HG03460 (cell line): ENCODE data around the gene ROR2.

ENCODE experiments used
- ATAC-seq: cut with Tn5 transposase; IDR thresholded peaks from one replicate; pipeline ENCODE4 v1.9.1; 2021; ENCODE audit not compliant: unreplicated experiment

ROR2 gene

DNA sequence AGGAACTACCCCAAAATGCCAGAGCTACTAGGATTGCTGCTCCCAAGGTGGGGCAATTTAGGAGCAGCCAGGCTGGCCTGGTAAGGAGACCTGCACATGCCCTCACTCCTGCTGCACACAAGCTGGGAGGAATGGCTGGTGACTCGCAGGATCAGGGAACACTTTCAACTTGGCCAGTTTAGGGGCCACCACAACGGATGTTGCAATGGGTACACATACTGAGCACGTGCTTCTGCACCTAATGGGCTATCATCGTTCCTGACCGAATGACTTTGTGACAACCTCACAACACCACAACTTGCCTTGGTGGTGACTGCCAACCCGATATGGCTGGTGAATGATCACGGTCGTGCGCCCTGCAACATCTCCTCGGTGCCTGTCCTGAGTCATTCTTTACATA is 172.0 kb downstream of the ROR2 start:
- ATAC-seq = no peak

- no peak for ATAC-seq
These were observed 172.7 kb downstream of the ROR2 start for GRCh38 chr9:91777292-91777830.

GRCh38 chr9:91776409-91777291 is 173.4 kb downstream of the ROR2 start:
- ATAC-seq = no peak

DNA sequence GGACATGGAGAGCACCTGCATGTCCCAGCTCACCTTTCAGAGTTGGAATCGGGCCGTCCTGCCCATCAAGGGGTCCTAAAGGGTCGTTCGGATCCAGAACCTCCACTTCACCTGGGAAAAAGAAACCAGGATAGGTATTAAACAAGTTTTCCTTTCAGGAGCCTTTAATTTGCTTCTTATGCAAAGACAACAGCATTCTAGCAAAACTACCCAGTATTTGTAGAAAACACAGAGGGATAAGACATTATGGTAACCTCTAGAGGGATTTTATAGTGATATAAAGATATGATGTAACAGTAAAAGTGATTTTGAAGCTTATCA is 174.4 kb downstream of the ROR2 start:
- no peak for ATAC-seq

DNA sequence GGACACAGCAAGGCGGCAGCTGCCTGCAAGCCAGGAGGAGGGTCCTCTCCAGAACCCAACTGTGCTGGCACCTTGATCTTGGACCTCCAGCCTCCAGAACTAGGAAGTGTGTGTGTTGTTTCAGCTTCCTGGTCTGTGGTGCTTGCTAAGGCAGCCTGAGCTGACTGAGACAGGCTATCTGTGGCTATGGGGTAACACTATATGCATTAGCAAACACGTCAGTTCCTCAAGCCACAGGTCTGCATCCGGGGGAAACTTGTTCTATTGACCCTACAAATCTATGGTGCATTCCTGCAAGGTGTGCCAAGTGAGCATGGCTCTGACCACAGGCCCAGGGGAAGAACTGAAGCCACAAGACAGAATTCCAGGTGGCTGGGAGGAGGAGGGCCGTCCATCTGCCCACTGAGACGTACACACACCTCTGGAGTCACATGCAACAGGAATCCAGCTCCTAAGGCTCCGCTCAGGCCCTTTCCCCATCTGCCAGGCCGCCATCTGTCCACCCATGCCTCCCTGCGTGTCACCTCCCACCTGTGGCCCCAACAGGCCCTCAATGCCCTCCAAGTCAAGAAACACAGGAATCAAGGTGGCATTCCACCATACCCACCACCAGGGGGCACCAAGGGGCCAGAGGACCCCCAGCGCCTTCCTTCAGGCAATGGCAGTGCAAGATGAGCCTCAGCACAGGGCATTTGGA is 174.9 kb downstream of the ROR2 start:
- no peak for ATAC-seq

GRCh38 chr9:91773156-91773555 is 176.9 kb downstream of the ROR2 start:
- ATAC-seq = no peak

GRCh38 chr9:91771864-91772263 is 178.2 kb downstream of the ROR2 start:
- ATAC-seq = no peak

DNA sequence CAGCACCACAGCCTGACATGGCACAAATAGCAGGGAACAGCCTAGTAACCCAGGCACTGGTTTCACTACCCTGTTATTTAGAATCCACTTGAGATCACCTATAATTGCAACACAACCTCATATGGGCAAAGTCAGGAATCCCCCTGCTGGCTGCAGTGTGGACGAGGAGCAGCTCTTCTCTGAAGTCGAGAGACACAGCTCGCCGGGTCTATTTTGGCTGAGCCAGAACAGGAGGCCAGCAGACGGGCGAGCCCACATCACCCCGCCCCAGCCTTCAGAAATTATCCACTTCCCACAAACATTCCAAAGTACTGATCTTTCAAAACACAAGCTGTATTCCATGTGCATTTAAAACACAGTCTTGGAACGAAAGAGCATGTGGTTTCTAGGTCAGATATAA is 179.0 kb downstream of the ROR2 start:
- ATAC-seq = no peak

- no peak for ATAC-seq
These were observed 179.8 kb downstream of the ROR2 start for GRCh38 chr9:91770229-91770628.

DNA sequence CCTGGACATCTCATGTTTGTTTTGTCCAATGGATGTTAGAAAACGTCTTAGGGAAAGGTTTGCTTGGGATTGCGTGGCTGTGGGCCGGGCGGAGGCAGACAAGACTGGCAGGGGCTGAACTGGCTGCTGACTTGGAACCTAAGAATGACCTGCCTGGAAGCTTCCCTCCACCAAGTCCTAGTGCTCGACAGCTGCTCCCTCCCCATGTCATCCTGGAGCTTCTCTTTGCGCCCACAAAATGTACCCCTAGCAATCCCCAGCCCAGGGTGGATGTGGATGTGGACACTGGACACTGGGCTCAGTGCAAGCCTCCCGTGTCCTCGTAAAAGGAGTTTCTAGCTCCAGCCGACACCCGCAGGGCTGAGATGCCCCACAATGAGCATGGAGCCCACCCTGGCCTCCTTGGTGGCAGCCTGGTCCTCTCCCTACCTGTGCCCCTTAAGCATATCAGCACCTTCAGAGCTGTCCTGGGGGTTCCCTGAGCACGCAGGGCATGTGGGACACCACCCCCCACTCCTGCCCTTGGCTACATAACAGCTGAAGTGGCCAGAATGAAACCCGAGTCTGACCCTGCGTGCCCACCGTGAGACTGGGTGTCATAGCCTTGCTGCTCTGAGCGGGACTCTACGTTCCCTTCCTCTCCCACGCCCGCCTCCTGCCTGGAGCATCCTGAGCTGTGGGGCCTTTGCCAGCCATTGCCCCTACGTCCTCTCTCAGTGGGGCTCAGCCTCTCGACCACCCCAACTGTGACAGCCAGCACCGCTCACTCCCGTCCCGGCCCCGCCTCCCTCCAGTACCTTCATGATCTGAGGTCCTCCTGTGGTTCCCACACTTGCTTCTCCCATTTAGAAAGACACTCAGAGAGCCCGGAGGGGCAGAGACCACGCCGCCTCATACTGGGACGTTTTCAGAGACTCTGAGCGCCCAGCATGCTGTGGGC is 180.8 kb downstream of the ROR2 start:
- ATAC-seq = no peak

DNA sequence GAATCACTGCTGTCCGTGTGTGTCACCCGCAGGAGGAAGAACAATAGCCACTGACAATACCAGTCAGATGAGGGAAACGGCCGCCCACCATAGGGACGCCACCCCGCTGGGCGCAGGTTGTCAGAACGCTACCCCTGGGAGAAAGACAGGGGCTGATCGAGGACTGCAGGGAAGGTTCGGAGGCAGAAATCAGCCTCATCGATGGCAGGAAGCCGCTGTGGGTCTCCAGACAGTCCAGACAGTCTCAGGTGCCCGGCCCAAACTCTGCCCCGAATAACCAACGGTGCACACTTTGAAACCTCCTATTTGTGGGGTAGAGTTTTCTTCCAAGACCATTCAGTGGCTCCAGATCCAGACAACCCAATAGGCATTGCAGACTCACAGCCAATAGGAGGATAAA is 181.5 kb downstream of the ROR2 start:
- no peak for ATAC-seq

DNA sequence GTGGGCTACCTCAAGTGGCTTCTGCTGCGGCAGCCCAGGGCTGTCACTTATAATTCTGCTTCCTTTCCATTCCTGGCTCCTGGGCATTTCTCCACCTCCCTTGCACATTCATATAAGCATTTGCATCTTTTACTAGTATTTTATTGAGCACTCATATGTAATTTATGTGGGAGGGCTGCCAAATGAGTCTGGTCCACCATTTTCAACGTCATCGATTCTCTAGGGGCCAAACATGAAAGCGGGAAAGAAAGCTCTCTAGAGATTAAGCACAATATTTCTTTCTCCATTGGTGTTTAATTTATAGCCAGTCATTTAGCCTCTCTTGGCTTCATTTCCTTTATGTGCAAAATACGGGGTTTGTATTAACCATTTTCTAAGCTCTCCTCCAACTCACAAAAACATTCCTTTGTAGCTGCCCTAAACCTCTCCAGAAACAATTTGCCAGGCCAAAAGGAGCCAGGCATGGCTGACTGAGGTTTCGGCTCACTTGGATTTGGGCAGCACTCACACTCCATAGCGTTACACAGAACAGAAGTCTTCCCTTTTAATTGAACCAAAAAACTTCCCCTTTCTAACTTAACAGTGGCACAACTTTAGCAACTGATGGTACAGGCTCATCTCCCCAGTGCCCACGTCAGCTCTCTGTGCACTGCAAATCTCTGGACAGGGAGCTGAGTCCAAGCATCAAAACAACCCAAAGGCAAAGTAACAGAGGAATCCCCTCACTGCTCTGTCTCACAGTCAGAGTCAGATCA is 183.5 kb downstream of the ROR2 start:
- no peak for ATAC-seq

DNA sequence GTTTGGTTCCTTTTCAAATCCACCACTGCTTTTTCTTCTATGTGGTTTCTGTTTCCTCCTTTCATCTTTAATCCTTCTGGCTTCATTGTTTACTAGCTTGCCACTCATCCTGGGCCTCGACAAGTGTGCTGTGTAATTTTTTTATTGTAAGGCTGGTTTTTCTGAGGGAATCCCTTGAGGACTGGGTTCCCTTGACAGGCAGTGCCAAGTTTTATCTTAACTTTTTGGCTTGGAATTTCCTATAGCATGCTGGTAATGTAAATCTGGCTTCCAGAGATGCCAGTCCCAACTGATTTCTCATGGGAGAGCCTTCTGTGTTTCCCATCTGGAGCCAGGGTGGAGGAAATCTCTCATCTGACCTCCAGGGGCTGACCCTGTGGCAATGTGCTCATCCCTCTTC is 184.7 kb downstream of the ROR2 start:
- ATAC-seq = no peak

DNA sequence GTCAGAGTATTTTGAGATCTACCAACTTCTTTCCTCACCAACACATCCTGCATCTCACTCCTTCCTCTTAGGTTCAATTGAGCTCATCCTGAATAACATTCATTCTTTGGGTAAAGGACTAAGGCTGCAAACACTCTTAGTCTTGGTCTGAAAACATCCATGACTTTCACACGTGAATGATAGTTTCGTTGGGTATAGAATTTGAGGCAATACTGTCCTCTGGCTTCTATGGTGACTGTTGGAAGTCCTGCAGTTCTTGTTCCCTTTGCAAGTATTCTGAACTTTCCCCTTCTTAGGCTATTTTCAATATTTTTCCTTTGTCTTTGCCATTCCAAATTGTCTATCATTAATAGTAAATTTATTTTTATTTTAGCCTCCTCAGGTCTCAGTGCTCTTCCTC is 185.4 kb downstream of the ROR2 start:
- ATAC-seq = no peak

DNA sequence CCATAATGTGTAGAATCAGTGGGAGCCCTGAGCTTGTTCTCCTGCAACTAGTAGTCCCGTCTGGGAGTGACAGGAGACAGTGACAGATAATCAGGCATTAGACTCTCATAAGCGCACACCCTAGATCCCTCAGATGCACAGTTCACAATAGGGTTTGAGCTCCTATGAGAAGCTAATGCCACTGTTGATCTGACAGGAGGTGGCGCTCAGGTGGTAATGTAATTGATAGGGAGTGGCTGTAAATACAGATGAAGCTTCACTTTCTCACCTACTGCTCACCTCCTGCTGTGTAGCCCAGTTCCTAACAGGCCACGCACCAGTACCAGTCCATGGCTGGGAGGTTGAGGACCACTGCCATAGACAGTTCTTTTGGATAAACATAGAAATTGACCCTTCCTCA is 188.7 kb downstream of the ROR2 start:
- no peak for ATAC-seq

DNA sequence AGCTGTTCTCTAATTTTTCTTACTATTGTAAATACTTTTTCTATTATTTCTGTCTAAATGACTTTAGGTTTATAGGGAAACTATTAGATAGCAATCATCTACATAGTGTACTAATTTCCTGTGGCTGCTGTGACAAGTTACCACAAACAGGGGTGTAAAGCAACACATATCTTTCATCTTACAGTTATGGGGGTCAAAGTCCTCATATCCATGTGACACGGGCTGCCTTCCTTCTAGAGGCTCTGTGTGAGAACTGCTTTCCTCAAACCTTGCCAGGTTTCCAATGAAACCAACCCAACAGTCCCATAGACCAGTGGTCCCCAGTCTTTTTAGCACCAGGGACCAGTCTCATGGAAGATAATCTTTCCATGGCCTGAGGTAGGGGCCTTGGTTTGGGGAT is 189.1 kb downstream of the ROR2 start:
- ATAC-seq = no peak

GRCh38 chr9:91758491-91758981 is 191.5 kb downstream of the ROR2 start:
- peak; percentile 74 for ATAC-seq

DNA sequence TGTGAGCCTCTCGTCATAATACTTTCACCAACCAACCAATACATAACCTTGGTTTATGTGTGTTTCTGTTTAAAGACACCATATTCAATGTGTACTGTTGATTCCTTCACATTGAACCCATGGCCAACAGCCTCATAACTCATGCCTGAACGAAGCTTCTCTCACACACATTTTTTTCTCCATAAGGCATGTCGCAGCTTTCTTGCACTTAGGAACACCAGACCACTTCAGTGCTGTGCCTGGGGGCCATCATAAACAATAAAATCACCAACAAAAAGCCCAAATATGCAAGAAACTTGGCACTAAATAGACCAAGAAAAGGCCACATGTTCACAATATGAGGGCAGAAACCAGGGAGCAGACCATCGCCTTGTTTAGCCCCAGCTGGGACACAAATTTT is 192.2 kb downstream of the ROR2 start:
- peak; percentile 6 for ATAC-seq

DNA sequence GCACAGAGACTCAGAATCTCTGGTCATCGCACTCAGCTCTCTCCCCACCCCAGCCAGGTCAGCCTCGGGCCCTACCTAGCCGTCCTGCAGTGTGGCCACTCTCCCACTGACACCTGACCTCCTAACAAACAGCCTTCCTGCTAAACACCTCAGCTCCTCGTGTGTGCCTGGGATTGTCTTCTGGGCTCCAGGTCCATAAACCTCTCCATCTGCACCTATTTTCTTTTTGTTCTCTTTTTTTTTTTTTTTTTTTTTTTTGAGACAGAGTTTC is 193.6 kb downstream of the ROR2 start:
- no peak for ATAC-seq

DNA sequence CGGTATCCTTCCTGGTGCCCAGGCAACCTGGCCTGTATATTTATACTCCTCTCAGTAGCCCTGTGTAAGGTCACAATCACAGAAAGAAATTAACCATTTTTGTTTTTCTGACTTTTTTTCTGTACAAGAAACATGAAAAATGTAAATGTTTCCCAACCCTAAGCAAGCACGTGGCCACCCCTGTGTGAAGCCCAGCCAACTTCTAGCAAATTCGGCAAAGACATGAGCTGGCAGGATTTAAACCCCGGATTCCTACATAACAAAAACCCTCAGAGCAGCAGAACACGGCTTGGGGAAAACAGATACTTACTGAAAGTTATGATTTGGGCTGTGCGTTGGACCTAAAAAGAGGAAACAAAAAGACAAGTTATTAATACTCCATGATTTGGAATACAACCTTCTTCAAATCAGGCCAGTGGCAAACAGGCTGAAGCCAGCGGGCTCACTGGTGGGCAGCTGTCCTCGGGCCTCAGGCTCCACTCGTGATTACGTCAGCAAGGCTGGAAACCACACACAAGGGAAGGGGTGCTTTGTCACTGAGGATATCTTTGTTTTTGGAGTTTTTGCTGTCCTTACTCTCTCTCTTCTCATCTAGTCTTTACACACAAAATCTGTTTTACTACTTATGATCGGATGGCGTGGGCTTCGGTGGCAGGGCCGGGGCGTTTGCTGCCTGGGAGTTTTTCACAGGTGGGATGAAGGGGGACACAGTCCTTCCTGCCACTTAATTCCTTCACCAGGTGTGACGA is 194.1 kb downstream of the ROR2 start:
- ATAC-seq = no peak
